ENCODE results near the gene MYORG.
"Not testable (repeated sequence)": the region's sequence is repeated elsewhere in the genome, so short reads cannot be mapped to it uniquely, and the experiment has no call there.

Gene MYORG

DNA sequence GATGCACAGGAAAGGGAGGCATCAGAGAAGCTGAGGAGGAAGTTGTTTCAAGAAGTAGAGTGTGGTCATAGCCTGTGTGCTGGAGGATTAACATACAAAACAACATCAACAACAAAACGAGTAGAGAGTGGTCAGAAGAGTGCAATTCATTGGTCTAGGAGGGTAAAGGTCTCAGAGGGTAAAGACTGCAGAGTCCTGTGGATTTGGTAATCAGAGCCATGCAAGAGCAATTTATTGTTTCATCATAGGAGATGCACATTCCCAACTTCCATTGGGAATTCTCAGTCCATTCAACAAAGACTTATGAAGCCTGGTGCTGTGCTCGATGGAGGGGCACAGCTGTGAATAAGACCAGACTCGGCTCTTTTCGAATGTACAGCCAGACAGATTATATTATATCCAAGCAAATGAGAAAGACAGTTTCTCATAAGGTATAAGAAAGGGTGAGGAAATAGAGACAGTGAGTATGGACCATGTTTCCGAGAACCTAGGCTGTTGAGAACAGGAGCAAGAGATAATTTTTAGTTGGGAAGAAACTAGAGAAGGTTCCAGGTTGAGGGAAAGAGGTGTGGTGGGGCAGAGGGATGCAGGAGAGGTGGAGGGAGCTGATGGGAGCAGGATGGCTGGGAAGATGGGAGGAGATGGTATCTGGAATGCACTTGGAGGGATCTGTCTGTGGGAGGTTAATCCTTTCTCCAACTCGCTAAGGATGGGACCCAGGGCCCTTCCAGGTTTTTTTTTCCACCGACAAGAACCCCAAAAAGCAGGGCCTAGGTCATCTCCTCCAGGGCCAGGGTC is 7.9 kb upstream of the MYORG start:
- no peak for DNase-seq

DNA sequence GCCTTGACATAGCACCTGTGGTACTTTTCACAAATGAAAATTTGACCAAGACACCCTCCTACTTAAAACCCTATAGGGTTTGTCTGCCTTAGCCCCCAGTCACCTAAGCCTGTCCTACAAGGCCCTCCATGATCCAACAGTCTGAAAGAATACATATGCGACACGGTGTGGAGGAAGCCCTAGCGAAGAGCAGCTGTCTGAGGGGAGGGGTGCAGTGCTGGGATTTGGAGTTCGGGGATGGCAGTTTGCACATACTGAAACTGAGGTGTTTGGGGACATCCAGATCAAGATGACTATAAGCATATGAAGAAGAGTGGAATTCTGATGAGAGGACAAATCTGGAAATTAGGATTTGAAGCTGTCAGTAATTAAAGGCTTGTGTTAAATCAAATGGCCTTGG is 7.2 kb upstream of the MYORG start:
- no peak for DNase-seq

- no peak for DNase-seq
Measured at GRCh38 chr9:34382879-34383278, 6.2 kb upstream of the MYORG start.

- no peak for DNase-seq
Measured at GRCh38 chr9:34382054-34382453, 5.4 kb upstream of the MYORG start.

GRCh38 chr9:34381323-34381722 is 4.6 kb upstream of the MYORG start:
- no peak for DNase-seq

GRCh38 chr9:34380511-34381315 is 4.0 kb upstream of the MYORG start:
- peak; percentile 76 for DNase-seq

DNA sequence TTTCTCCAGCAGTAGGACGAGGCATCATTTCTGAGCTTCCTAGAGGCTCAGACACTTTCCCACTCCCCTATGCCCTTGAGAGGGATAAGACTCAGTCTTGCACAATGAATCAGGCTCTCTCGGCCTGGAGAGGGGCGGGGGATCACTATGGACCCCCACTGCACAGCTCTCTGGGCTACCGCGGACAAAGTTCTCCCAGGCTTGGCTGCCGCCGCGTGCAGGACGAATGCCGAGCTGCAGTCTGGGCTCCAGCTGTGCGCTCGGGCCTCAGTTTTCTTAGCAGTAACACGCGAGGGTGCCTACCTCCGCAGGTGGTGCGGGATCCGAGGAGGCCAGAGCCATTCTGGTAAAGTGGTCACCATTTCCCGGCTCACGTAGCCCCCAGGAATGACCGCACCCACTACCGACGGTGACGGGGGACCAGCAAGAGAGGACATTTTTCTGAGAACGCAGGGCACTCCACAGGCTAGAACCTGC is 3.4 kb upstream of the MYORG start:
- no peak for DNase-seq

DNA sequence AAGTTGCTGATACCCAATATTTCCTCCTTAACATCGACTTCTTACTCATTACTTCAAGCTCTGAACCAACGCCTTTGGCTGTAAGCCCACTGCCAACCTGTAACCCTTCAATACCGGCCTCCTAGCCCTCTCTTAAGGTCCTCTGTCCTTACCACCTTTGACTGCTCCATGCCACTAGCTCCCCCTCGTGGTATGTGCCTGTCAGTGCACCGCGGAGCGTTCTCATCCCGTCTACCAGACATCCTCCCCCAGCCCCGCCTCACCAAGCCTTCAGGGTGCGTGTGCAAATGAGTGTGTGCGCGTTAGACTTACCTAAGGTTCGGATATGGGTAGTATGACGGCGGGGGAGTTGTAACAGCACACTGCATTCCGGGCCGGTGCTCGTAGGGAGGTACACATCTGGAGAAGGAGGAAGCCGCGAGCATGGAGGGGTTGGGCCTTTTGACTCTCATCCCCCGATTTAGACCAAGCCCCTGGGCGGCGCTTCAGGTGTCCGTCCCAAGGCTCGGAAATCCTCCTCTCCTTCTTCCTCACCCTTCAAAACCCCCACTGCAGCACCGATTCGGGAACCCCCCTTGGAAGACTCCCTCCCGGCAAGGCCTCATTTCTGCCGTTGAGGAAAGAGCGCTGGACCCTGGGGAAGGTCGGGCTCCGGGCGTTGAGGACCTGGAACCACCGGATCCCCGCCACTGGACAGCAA is 2.8 kb upstream of the MYORG start:
- peak; percentile 91 for DNase-seq

- no peak for DNase-seq
Measured at GRCh38 chr9:34378376-34379060, 1.8 kb upstream of the MYORG start.

GRCh38 chr9:34377404-34377746 is 677 bp upstream of the MYORG start:
- DNase-seq = no peak

GRCh38 chr9:34375901-34376595 is 650 bp downstream of the MYORG start:
- peak; percentile 45 for DNase-seq

DNA sequence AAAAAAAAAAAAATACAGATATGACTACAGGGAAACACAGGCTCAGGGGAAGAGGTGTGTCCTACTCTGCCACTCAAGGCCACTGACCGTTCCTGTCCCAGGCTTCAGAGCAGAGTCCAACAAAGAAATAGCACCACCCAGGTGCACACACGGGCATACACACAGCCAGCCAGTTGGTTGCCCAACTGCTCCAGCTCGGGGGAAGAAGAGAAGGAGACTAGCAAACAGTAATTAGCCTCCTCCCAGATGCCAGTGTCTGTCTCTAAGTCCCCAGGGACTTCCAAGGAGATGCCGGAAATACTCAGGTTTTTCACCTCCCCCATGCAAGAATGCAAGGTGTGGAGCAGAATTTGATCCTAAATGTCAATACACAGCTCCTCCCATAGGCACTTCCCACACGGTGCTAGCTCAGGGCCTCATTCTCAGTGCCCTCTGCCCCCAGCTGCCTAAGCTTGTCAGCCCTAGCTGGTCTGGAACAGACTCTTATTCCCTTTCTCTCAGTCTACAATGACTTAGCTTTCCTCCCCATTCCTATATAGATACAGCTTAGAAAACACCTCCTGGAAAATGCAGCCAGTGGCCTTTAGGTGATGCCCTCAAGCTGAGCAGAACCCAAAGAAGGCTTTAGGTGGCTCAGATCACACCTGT is 1.7 kb downstream of the MYORG start:
- DNase-seq = no peak

- no peak for DNase-seq
Measured at GRCh38 chr9:34374339-34374738, 2.4 kb downstream of the MYORG start.

- DNase-seq = no peak
Measured at GRCh38 chr9:34373749-34374148, 2.9 kb downstream of the MYORG start.

DNA sequence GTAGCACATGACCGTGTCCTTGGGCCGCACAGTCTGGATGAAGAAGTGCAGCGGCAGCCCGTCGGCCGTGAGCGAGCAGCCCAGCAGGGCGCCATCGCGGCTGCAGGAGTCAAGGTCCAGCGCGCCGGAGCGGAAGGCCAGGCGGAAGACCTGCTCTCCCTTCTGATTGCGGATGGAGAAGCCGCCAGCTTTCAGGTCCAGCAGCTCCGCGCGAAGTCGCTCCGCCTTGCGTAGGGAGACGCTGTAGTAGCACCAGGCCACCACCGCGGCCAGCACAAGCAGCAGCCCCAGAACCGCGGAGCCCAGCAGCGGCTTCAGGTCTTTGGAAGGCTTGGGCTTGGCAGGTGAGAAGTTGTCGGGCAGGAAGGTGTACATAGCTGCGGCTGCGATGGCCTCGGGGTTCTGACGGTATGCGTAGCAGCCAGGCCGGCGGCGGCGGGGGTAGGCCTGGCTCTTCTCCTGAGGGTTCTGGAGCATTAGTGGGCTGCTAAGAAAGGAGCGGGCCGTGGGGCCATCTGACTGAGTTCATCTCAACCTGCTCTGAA is 4.2 kb downstream of the MYORG start:
- no peak for DNase-seq

DNA sequence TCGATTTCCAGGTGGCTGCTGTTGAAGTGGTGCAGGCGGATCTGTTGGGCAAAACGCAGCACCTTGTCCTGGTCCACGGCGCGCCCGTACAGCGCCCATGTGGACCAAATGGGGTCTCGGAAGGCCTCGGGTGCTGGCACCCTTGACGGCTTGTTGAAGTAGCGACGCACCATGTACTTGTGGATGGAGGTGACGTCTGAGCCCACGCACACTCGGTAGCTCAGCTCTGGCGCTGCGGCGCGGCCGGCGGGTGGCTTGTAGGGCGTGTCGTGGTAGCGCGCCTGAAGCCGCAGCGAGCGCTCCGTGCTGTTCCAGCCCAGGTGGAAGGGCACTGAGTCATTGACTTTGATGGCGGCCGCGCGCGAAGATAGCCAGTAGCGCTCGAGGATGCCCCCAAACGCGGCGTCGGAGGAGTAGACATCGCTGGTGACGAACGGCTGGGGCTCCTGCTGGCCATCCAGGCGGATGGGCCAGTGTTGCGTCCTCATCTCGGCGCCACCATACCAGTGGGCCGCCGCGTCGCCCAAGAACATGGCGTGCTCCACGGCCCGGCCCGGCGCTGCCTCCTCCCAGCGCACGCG is 4.7 kb downstream of the MYORG start:
- no peak for DNase-seq

- DNase-seq = no peak
Measured at GRCh38 chr9:34370970-34371880, 5.5 kb downstream of the MYORG start.

DNA sequence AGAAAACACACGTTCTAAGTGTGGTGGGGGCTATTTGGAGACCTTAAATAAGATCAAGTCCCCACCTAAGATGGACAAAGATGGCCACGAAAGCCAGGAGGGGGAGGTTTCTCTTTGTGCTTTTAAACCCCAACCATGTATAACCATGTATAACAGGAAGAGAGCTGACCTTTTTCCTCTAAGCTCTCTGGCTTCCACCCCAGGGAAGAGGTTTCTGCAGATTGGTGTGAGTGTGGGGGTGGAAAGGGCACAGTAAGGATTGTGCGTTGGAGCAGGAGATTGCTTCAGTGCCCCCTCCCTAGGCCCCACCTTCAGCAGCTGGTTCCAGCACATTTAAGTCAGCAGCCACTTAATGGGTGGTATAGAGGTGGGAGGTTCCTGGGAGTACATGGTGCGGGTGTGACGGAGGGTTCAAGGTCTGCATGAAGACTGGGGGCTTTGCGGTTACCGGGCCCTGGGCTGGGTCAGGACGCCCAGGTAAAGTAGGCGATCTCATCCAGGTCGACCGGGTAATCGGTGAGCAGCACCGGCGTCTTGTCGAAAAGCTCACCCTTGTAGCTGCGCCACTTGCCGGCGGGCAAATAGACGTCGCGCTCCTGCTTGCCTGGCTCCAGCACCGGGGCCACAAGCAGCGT is 6.2 kb downstream of the MYORG start:
- no peak for DNase-seq

DNA sequence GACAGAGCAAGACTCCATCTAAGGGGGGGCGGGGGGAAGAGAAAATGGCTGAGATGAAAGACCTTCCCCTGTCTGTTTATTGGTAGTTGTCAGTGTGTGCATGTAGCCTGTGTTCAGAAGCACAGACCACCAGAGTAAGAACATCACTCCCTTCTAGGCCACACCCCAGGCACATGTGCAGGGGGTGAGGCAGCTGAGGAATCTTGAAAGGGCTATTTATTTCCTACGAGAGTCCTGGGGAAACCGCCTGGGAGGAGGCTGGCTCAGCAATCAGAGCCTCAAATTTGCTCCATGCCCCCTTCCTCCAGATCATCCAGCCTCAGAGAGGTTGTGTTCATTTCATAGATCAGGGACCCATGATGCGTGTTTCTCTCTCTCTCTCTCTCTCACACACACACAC is 7.1 kb downstream of the MYORG start:
- DNase-seq = no peak

GRCh38 chr9:34368796-34369195 is 7.9 kb downstream of the MYORG start:
- not testable (repeated sequence) for DNase-seq
